Keratinocyte (primary cell): Measurements from ENCODE around the gene STX18. TPM values are rescaled to one million over a fixed set of nuclear protein-coding genes. Genes with fewer than 3 reads are reported as not detected.

Experiments used
- DNase-seq: peaks from one replicate; pipeline ENCODE4 v3.0.0-alpha.2; 2011; ENCODE audit warnings: low read depth, missing footprints, low spot score
- FAIRE-seq: peaks from 2 replicates; lab custom pipeline; 2011; peaks lifted over from hg19 to GRCh38; lab: Jason Lieb, UNC
- H2AFZ ChIP-seq: 2 replicates; pipeline ENCODE4 v1.6.0; 2012; ENCODE audit warnings: low read length, control low read depth, inconsistent platforms; ENCODE audit not compliant: control insufficient read depth
- H3K27ac ChIP-seq: 2 replicates; pipeline ENCODE4 v1.5.1; 2011; ENCODE audit warnings: low read length; ENCODE audit not compliant: control insufficient read depth, insufficient read depth
- H3K27me3 ChIP-seq: 3 replicates; pipeline ENCODE4 v1.6.0; 2011; ENCODE audit warnings: low read length; ENCODE audit not compliant: control insufficient read depth, insufficient read depth; ENCODE audit errors: extremely low read depth
- H3K36me3 ChIP-seq, 2 experiments: 2 replicates in 1 of 2; 3 replicates in 1 of 2; pipeline ENCODE4 v1.5.1; 2011; ENCODE audit warnings: low read length in 2 of 2, mild to moderate bottlenecking in 1 of 2; ENCODE audit not compliant: control insufficient read depth in 2 of 2, insufficient read depth in 2 of 2; ENCODE audit errors: extremely low read depth in 1 of 2
- H3K4me1 ChIP-seq: 3 replicates; pipeline ENCODE4 v1.5.1; 2011; ENCODE audit warnings: low read length; ENCODE audit not compliant: control insufficient read depth, insufficient read depth; ENCODE audit errors: extremely low read depth
- H3K4me2 ChIP-seq: 3 replicates; pipeline ENCODE4 v1.6.0; 2011; ENCODE audit warnings: low read depth, low read length; ENCODE audit not compliant: control insufficient read depth, insufficient read depth; ENCODE audit errors: extremely low read depth
- H3K4me3 ChIP-seq, 3 experiments: fragments of 200-600 bp in 1 of 3; sonication (generic) in 1 of 3; 2 replicates in 2 of 3; 3 replicates in 1 of 3; pipeline ENCODE4 v1.5.1; 2011 to 2016; ENCODE audit warnings: low read length in 3 of 3, mild to moderate bottlenecking in 3 of 3, control low read depth in 2 of 3, inconsistent platforms in 1 of 3, low read depth in 1 of 3, mixed read lengths in 1 of 3, mixed run types in 1 of 3, moderate library complexity in 1 of 3; ENCODE audit not compliant: control insufficient read depth in 2 of 3, insufficient read depth in 2 of 3; ENCODE audit errors: extremely low read depth in 1 of 3
- H3K79me2 ChIP-seq: 2 replicates; pipeline ENCODE4 v1.6.0; 2012; ENCODE audit warnings: low read length; ENCODE audit not compliant: control insufficient read depth, insufficient read depth
- H3K9ac ChIP-seq: 3 replicates; pipeline ENCODE4 v1.6.0; 2011; ENCODE audit warnings: low read length; ENCODE audit not compliant: control insufficient read depth, insufficient read depth; ENCODE audit errors: extremely low read depth
- H3K9me1 ChIP-seq: 3 replicates; pipeline ENCODE4 v1.6.0; 2011; ENCODE audit warnings: low read length; ENCODE audit not compliant: control insufficient read depth, insufficient read depth; ENCODE audit errors: extremely low read depth
- H3K9me3 ChIP-seq: 2 replicates; pipeline ENCODE4 v1.5.1; 2012; ENCODE audit warnings: low read depth, low read length; ENCODE audit not compliant: control insufficient read depth
- H4K20me1 ChIP-seq: 3 replicates; pipeline ENCODE4 v1.6.0; 2011; ENCODE audit warnings: low read length; ENCODE audit not compliant: control insufficient read depth, insufficient read depth; ENCODE audit errors: extremely low read depth
- EZH2 ChIP-seq: IDR thresholded peaks from one replicate; pipeline ENCODE4 v1.6.1; 2012; ENCODE audit warnings: inconsistent platforms, mild to moderate bottlenecking, low read length, moderate library complexity
- dilution Hi-C: fragments of 300-500 bp; cut with MboI; formaldehyde crosslinking; loops from one replicate; pipeline ENCODE4 v1.7.0; 2020; ENCODE audit warnings: low sequenced_read_pairs; ENCODE audit not compliant: extremely low pct_ligation_motif_present
- polyA plus RNA-seq, 5 experiments: library from polyadenylated mRNA; depleted of rRNA in 3 of 5; stranded (reverse) in 3 of 5; stranded (forward) in 1 of 5; unstranded in 1 of 5; fragments of >200 nt; gene quantifications; 1 replicate in 1 of 5; 2 replicates in 3 of 5; 3 replicates in 1 of 5; pipeline versions ENCODE4 v1.2.1 to v1.2.3, GENCODE V29; 2011 to 2012; ENCODE audit warnings: missing spikeins in 2 of 5, low read depth in 1 of 5, low replicate concordance in 1 of 5
- TF ChIP-seq, protein P1 (sequence below), 3 experiments: IDR thresholded peaks in 1 of 3; conservative IDR thresholded peaks in 1 of 3; optimal IDR thresholded peaks in 1 of 3; 2 replicates in 2 of 3; 3 replicates in 1 of 3; pipeline versions ENCODE3 to v1.5.1; 2011; ENCODE audit warnings: low read length in 3 of 3, mild to moderate bottlenecking in 3 of 3, moderate library complexity in 2 of 3, control low read depth in 1 of 3, inconsistent platforms in 1 of 3; ENCODE audit not compliant: insufficient read depth in 2 of 3; ENCODE audit errors: extremely low read depth in 1 of 3

STX18 gene
- polyA plus RNA-seq, 1 donor (not counting 4 experiments of a cell fraction or from before 2014, with no cell fraction given) = 21.6 TPM

DNA sequence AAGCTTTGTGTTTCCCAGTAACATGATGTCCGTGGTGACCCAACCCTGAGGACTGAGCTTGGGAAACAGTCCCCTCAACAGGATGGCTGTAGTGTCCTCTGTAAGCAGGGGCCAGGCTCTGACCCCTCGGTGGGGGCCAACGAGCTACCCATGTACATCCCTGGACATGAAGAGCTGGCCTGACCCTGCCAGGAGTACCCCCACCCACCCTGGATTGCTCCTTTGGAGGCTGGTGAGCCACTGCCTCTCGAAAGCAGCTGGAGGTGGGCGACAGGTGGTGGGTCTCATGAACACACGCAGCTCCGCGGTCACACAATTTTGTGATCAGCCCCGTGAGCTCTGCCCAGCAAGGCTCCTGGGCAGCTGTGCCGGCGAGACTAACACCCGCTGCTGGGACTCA is 121.4 kb downstream of the STX18 start:
- TF ChIP-seq, protein P1, sequence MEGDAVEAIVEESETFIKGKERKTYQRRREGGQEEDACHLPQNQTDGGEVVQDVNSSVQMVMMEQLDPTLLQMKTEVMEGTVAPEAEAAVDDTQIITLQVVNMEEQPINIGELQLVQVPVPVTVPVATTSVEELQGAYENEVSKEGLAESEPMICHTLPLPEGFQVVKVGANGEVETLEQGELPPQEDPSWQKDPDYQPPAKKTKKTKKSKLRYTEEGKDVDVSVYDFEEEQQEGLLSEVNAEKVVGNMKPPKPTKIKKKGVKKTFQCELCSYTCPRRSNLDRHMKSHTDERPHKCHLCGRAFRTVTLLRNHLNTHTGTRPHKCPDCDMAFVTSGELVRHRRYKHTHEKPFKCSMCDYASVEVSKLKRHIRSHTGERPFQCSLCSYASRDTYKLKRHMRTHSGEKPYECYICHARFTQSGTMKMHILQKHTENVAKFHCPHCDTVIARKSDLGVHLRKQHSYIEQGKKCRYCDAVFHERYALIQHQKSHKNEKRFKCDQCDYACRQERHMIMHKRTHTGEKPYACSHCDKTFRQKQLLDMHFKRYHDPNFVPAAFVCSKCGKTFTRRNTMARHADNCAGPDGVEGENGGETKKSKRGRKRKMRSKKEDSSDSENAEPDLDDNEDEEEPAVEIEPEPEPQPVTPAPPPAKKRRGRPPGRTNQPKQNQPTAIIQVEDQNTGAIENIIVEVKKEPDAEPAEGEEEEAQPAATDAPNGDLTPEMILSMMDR (optimal IDR thresholded peaks at IDR 0.05 in 1 of 3, IDR thresholded peaks at IDR 0.05 in 1 of 3, conservative IDR thresholded peaks at IDR 0.05 in 1 of 3; ENCODE audit: extremely low read depth in 1 of 3, insufficient read depth in 2 of 3, low read length in 3 of 3) = no peak
- no peak for TF ChIP-seq EZH2
- H3K9me1 ChIP-seq = no peaks in the 10 kb centered on the region
- DNase-seq = no peak
- no peak overlapping the region for H3K9ac ChIP-seq
- no peaks in the 10 kb centered on the region for H4K20me1 ChIP-seq
- no peaks in the 10 kb centered on the region for H3K79me2 ChIP-seq
- FAIRE-seq = no peak
- dilution Hi-C loops = no loop called here
- H3K4me2 ChIP-seq = no peak overlapping the region
- peaks cover 14 to 28% of the 10 kb centered on the region in 2 experiments for H3K36me3 ChIP-seq
- H3K27me3 ChIP-seq = no peaks in the 10 kb centered on the region
- H3K4me3 ChIP-seq = no peak overlapping the region
- H3K4me1 ChIP-seq = no peaks in the 10 kb centered on the region
- H2AFZ ChIP-seq = no peak overlapping the region
- no peak overlapping the region for H3K27ac ChIP-seq
- H3K9me3 ChIP-seq = no peaks in the 10 kb centered on the region

DNA sequence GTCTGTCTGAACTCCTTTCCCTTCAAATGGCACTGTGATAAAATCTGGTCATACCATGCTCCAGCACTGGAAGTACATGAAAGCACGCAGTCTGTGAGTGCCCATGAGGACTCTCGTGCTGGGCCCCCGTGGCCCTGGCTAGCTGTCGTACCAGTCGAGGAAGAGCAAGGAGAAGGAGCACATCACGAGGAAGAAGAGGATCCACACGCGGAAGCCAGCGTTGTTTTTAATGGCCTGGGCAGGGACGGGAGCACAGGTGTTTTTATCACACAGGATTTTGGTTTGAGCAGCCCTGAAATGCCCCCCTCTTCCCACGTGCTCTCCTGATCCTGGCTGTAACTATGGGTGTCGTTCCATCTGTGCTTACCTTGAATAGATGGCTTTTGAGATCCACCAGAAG is 122.0 kb downstream of the STX18 start:
- FAIRE-seq (no peak), DNase-seq (no peak)
- Histone ChIP-seq H4K20me1 (no peaks in the 10 kb centered on the region), H3K36me3 (peaks cover 14 to 30% of the 10 kb centered on the region in 2 experiments), H3K9me1 (no peaks in the 10 kb centered on the region), H3K79me2 (no peaks in the 10 kb centered on the region), H3K4me2 (no peak overlapping the region), H3K4me1 (no peaks in the 10 kb centered on the region), H3K27me3 (no peaks in the 10 kb centered on the region), H3K27ac (no peak overlapping the region), H3K4me3 (no peak overlapping the region), H3K9ac (no peak overlapping the region), H3K9me3 (no peaks in the 10 kb centered on the region), H2AFZ (no peak overlapping the region)
- no peak for TF ChIP-seq EZH2
- TF ChIP-seq, protein P1 (optimal IDR thresholded peaks at IDR 0.05 in 1 of 3, IDR thresholded peaks at IDR 0.05 in 1 of 3, conservative IDR thresholded peaks at IDR 0.05 in 1 of 3; ENCODE audit: extremely low read depth in 1 of 3, insufficient read depth in 2 of 3, low read length in 3 of 3) = no peak
- dilution Hi-C loops = no loop called here
